SU-DHL-6 (cell line): ENCODE results near the gene SMOC2.

ENCODE experiments used
- H2AFZ ChIP-seq: fragments of 200-600 bp; sonication (generic); 2 replicates; pipeline ENCODE4 v1.6.1; 2014; ENCODE audit warnings: low read depth, mild to moderate bottlenecking, moderate library complexity, mixed read lengths, antibody characterized with exemption, low read length; ENCODE audit not compliant: severe bottlenecking
- H3F3A ChIP-seq: fragments of 200-600 bp; shearing (Covaris generic); 2 replicates; pipeline ENCODE4 v1.6.0; 2016; ENCODE audit warnings: antibody characterized with exemption, mild to moderate bottlenecking; ENCODE audit not compliant: insufficient read depth
- H3K27ac ChIP-seq: fragments of 200-600 bp; sonication (generic); 2 replicates; pipeline ENCODE4 v1.5.1; 2016; ENCODE audit warnings: low read depth, mild to moderate bottlenecking, low read length, moderate library complexity, mixed read lengths
- H3K27me3 ChIP-seq: fragments of 200-600 bp; sonication (generic), shearing (Covaris generic); 2 replicates; pipeline ENCODE4 v1.6.0; 2014; ENCODE audit warnings: mild to moderate bottlenecking, low read length
- H3K36me3 ChIP-seq: fragments of 200-600 bp; sonication (generic); 2 replicates; pipeline ENCODE4 v1.6.1; 2014; ENCODE audit warnings: mild to moderate bottlenecking, low read length, mixed read lengths
- H3K4me2 ChIP-seq: fragments of 300-600, 200-600 bp; shearing (Covaris generic), sonication (generic); 2 replicates; pipeline ENCODE4 v1.6.0; 2014; ENCODE audit warnings: low read length, low read depth, mild to moderate bottlenecking; ENCODE audit not compliant: poor library complexity, severe bottlenecking
- H3K4me3 ChIP-seq: fragments of 200-600 bp; sonication (generic); 2 replicates; pipeline ENCODE4 v1.5.1; 2014; ENCODE audit warnings: antibody characterized with exemption, low read length, mild to moderate bottlenecking, mixed read lengths; ENCODE audit not compliant: insufficient read depth, poor library complexity, severe bottlenecking
- H3K79me2 ChIP-seq: fragments of 200-600 bp; sonication (generic); 2 replicates; pipeline ENCODE4 v1.6.1; 2014; ENCODE audit warnings: mild to moderate bottlenecking, low read length, moderate library complexity; ENCODE audit not compliant: insufficient read depth
- H3K9ac ChIP-seq: fragments of 200-600 bp; sonication (generic); 2 replicates; pipeline ENCODE4 v1.7.0; 2014; ENCODE audit warnings: mild to moderate bottlenecking, low read length
- H3K9me2 ChIP-seq: fragments of 200-600 bp; sonication (generic); replicated peaks from 2 replicates; pipeline ENCODE4 v1.6.1; 2014; ENCODE audit warnings: low read length; ENCODE audit not compliant: insufficient read depth
- H3K9me3 ChIP-seq: fragments of 200-600 bp; sonication (generic); 2 replicates; pipeline ENCODE4 v1.6.1; 2014; ENCODE audit warnings: low read length, mixed read lengths; ENCODE audit not compliant: insufficient read depth
- H4K20me1 ChIP-seq: fragments of 200-600 bp; sonication (generic); 2 replicates; pipeline ENCODE4 v1.6.1; 2014; ENCODE audit warnings: low read depth, mild to moderate bottlenecking, antibody characterized with exemption, low read length, moderate library complexity, mixed read lengths
- CTCF ChIP-seq: fragments of 200-600 bp; sonication (generic); IDR thresholded peaks from one replicate; pipeline ENCODE4 v1.5.1; 2017; ENCODE audit warnings: antibody characterized with exemption, mild to moderate bottlenecking, low read length, moderate library complexity; ENCODE audit not compliant: insufficient read depth, poor library complexity, severe bottlenecking
- EZH2phosphoT487 ChIP-seq: fragments of 200-600 bp; sonication (generic), shearing (Covaris generic); conservative IDR thresholded peaks from 2 replicates; pipeline ENCODE4 v1.6.1; 2018; ENCODE audit warnings: mild to moderate bottlenecking, antibody characterized with exemption, low read length, moderate library complexity, mixed read lengths

Gene SMOC2

GRCh38 chr6:168440520-168441433 is at the start of gene SMOC2:
Gene SMOC2 (plus strand): TSS chr6:168441184. CDS start chr6:168441371, 187 bp downstream.
- H3K4me3 ChIP-seq = no peak within 1 kb of the TSS
- no peak within 1 kb of the TSS for H3K9ac ChIP-seq
- H3K9me3 ChIP-seq = no peaks in the 10 kb centered on the region
- TF ChIP-seq EZH2phosphoT487 (no peak), CTCF (no peak)
- H3K79me2 ChIP-seq = no peaks in the 10 kb centered on the region
- no peak within 1 kb of the TSS for H3K4me2 ChIP-seq
- no peak within 1 kb of the TSS for H2AFZ ChIP-seq
- H3K9me2 ChIP-seq = no peaks in the 10 kb centered on the region
- no peaks in the 10 kb centered on the region for H3K27me3 ChIP-seq
- no peaks in the 10 kb centered on the region for H3K36me3 ChIP-seq
- H4K20me1 ChIP-seq = no peaks in the 10 kb centered on the region
- H3F3A ChIP-seq = no peaks in the 10 kb centered on the region
- H3K27ac ChIP-seq = no peak within 1 kb of the TSS

- H3K4me3 ChIP-seq = no peak overlapping the region
- H3K27me3 ChIP-seq = no peaks in the 10 kb centered on the region
- H3F3A ChIP-seq = no peaks in the 10 kb centered on the region
- no peak overlapping the region for H3K9ac ChIP-seq
- no peaks in the 10 kb centered on the region for H4K20me1 ChIP-seq
- no peaks in the 10 kb centered on the region for H3K9me2 ChIP-seq
- H3K27ac ChIP-seq = no peak overlapping the region
- no peaks in the 10 kb centered on the region for H3K79me2 ChIP-seq
- H3K36me3 ChIP-seq = no peaks in the 10 kb centered on the region
- H3K4me2 ChIP-seq = no peak overlapping the region
- TF ChIP-seq CTCF = no peak
- TF ChIP-seq EZH2phosphoT487 = no peak
- H3K9me3 ChIP-seq = no peaks in the 10 kb centered on the region
- H2AFZ ChIP-seq = no peak overlapping the region
Measured at GRCh38 chr6:168393126-168393870, 47.7 kb upstream of the SMOC2 start.

GRCh38 chr6:168394606-168395005 is 46.4 kb upstream of the SMOC2 start:
- Histone ChIP-seq H3K9me3 (no peaks in the 10 kb centered on the region), H3K36me3 (no peaks in the 10 kb centered on the region), H3K4me2 (no peak overlapping the region)

More at GRCh38 chr6:168394606-168395005, 46.4 kb upstream of the SMOC2 start:
- no peaks in the 10 kb centered on the region for H3K9me2 ChIP-seq
- H3K4me3 ChIP-seq = no peak overlapping the region
- no peaks in the 10 kb centered on the region for H3K79me2 ChIP-seq
- TF ChIP-seq EZH2phosphoT487 = no peak
- TF ChIP-seq CTCF = no peak
- no peak overlapping the region for H2AFZ ChIP-seq
- no peak overlapping the region for H3K9ac ChIP-seq
- no peaks in the 10 kb centered on the region for H3F3A ChIP-seq
- H3K27me3 ChIP-seq = no peaks in the 10 kb centered on the region
- no peak overlapping the region for H3K27ac ChIP-seq
- no peaks in the 10 kb centered on the region for H4K20me1 ChIP-seq
